ENCODE measurements around the gene SF3A1.
"Not testable (repeated sequence)": the region's sequence is repeated elsewhere in the genome, so short reads cannot be mapped to it uniquely, and the experiment has no call there.

SF3A1 gene, protein sequence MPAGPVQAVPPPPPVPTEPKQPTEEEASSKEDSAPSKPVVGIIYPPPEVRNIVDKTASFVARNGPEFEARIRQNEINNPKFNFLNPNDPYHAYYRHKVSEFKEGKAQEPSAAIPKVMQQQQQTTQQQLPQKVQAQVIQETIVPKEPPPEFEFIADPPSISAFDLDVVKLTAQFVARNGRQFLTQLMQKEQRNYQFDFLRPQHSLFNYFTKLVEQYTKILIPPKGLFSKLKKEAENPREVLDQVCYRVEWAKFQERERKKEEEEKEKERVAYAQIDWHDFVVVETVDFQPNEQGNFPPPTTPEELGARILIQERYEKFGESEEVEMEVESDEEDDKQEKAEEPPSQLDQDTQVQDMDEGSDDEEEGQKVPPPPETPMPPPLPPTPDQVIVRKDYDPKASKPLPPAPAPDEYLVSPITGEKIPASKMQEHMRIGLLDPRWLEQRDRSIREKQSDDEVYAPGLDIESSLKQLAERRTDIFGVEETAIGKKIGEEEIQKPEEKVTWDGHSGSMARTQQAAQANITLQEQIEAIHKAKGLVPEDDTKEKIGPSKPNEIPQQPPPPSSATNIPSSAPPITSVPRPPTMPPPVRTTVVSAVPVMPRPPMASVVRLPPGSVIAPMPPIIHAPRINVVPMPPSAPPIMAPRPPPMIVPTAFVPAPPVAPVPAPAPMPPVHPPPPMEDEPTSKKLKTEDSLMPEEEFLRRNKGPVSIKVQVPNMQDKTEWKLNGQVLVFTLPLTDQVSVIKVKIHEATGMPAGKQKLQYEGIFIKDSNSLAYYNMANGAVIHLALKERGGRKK

DNA sequence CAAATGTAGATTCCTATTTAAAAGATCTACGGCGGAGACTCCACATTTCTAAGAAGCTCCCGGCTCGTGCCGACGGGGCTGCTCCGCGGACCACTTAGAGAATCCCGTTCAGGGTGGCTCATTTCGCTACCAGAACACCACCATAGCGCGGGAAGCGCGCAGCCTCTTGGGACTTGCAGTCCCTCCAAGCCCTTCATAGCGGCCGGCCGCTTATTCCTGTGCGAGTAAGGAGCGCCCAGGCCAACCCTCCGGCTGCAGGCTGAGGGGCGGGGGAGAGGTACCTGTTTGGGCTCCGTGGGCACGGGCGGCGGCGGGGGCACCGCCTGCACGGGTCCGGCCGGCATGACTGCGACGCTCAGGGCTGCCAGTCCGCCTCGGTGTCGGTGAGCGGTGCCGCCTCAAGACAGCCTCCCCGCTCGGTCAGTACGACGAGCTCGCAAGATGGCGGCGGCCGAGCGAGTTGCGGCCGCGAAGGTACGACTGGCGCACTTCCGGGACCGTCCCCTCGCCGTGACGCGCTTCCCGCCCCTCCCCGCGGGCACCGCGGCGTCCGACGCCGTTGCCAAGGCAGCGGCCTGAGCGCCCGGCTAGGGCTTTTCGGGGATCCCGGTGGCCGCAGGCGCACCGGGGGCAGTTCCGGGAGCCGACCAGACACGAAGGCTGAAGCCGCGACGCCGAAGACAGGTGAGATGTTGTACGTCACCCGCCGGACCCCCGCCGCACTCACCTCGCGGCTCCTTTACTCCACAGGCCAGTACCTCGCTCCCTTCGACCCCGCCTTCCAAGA is at the start of gene SF3A1, which contains the start of gene CCDC157:
Gene SF3A1 (minus strand): TSS at position 446 of the 787 bp plus-strand sequence. CDS start 102 bp downstream, at position 344.
Gene CCDC157 (plus strand): TSS at position 559 of the 787 bp plus-strand sequence. CDS start 8,994 bp downstream, outside the sequence.
- peak; percentile 86 to 87 for DNase-seq

DNA sequence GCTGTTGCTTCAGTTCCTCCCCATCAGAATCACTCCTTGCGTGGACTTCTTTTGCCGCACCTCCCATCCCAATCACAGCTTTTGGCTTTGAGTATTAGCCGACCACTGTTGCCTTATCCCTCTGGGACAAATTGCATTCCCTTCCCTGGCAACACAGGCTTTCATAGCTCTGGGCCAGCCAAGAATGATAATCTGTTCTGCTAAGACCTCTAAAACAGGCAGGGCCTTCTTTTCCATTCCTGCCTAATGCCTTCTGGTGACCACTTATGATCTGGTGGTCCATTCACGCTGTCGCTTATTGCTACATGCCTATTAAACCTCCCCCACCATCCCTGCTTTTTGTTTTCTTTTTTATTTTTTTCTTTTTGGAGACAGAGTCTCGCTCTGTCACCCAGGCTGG is 49.7 kb upstream of the SF3A1 start:
- DNase-seq = no peak

DNA sequence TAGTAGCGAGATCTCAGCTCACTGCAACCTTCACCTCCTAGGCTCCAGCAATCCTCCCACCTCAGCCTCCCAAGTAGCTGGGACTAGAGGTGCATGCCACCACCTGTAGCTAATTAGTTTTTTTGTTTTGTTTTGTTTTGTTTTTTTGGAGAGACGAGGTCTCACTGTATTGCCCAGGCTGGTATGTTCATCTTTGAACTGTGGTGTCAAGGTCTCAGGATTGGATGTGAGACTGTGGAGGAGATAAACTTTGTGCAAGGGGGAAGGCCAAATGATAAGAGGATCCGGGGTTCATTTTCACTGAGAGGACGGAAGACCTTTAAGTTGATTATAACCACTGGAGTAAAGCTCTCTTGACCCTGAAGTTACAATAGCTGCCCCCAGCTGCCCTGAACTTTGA is 49.0 kb upstream of the SF3A1 start:
- no peak for DNase-seq

DNA sequence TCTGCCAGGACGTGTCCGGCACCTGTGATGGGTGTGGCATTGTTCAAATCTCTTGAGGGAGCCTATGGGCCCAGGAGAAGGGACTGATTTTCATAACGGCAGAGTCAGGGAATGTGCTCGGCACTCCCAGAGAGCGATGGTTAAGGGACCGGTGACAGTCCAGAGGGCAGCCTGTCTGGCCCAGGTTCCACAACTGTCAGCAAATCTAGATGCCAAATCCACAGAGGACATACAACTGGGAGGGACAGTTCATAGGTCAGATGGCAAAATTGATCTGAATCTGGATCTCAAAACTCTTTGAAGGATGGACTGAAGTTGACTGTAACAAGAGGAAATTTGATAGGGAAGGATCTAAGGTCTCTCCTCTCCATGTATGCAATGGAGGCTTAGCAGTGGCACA is 47.6 kb upstream of the SF3A1 start:
- DNase-seq = no peak

DNA sequence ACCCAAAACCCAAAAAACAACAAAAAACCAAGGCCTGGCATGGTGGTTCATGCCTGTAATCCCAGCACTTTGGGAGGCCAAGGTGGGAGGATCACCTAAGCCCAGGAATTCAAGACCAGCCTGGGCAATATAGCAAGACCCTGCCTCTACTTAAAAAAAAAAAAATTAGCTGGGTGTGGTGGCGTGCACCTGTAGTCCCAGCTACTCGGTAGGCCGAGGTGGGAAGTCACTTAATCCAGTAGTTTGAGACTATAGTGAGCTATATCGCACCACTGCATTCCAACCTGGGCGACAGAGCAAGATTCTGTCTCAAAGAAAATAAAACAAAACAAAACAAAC is 46.0 kb upstream of the SF3A1 start:
- not testable (repeated sequence) for DNase-seq

DNA sequence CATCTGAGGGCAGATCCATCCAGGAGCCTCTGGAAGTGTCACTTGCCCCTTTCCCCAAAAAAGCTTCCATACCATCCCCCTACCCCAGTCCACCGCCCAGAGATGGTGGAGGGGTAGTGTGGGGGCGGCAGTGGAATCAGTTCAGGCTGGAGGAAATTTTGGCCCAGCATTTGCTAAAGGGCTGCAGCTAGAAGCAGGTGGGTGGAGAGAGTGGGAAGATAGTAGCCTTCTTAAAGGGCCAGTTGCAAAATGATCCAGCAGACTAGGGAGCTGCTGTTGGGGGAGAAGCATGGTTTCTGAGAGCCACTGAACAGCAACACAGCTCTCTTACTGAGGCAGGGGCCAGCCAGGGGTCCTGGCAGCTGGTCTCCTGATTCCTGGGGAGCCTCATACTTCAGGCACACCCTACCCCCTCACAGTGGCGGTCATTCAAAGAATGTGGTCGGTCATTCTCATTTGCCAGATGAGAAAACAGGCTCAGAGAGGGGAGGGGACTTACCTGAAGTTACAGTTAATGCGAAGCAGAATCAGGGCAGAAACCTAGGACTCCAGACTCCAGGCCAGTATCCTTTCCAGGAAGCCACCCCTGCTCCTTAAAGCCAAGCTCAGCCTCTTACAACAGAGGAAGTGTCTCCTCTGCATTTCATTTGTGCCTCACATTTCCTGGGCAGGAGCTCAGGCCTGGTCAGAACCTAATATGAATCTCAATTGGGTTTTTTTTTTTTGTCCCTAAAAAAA is 45.5 kb upstream of the SF3A1 start:
- DNase-seq = no peak

DNA sequence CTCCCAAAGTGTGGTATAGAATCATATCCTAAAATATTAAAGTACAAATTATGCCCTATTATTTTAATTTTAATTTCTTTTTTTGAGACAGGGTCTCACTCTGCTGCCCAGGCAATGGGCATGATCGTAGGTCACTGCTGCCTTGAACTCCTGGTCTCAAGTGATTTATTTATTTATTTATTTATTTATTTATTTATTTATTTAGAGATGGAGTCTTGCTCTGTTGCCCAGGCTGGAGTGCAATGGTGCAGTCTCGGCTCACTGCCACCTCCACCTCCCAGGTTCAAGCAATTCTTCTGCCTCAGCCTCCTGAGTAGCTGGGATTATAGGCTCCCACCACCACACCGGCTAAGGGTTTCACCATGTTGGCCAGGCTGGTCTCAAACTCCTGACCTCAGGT is 44.3 kb upstream of the SF3A1 start:
- DNase-seq = not testable (repeated sequence)

DNA sequence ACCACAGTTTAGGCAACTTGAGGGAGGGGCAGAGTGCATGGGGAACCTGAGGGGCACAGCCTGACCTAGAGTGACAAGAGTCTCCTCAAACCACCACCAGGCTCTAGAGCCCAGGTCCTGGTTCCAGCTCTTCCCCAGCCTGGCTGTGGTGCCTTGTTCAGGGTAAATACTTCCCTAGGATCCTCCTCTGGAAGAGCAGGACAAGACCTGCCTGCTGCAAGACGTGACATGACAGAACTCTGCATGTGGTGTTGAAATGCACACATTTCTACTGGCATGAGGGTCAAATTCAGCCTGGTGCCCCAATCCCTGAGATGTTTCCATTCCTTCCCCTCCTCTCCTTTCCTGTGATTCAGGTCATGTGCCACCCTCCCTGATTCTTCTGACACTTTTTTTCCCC is 43.5 kb upstream of the SF3A1 start:
- no peak for DNase-seq

DNA sequence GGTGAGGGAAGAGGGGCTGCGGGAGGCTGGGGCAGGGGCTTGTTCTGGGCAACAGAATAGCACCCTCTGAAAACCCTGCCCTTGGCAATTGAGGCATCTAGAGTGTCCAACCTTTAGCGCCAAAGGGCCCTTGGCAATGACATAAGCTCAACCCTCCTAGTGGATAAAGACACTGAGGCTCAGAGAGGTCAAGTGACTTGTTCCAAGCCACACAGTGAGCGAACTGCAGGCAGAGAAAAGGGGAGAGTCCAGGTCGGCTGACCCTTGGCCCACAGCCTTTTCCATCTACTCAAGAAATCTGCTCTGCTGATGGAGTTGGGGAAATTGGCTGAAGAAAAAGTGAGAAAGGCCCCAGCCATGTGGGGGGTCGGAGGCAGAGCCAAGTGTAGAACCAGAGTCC is 43.0 kb upstream of the SF3A1 start:
- DNase-seq = no peak

DNA sequence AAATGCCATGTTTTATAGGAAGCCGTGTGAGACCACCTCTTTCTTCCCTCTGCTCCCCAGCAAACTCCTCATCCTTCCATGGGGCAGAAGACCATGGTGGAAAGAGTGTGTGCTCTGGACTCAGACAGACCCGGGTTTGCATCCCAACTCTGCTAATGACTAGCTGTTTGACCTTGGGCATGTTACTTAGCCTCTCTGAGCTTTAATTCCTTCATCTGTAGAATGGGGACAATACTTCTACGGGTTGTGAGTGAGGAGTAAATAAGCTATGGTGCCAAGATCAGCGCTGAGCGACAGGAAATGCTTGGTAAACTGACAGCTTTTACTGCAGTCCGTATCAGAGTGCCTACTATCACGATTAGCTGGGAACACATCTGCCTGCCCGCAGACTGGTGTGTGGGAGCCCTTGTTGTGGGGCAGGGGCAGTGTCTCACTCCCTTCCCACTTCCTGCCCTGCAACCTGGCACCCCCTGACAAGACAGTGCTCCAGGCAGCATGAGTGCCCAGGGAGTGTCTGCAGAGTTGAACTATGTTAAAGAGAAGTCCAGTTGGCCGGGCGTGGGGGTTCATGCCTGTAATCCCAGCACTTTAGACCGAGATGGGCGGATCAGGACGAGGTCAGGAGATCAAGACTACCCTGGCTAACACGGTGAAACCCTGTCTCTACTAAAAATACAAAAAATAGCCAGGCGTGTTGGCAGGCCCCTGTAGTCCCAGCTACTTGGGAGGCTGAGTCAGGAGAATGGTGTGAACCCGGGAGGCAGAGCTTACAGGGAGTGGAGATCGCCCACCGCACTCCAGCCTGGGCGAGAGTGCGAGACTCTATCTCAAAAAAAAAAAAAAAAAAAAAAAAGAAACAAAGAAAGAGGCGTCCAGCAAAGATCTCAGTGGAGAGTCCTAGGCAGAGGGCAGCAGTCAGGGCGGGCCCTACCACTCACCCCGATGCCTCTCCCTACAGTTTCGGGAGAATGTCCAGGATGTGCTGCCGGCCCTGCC is 42.3 kb upstream of the SF3A1 start:
- no peak for DNase-seq

DNA sequence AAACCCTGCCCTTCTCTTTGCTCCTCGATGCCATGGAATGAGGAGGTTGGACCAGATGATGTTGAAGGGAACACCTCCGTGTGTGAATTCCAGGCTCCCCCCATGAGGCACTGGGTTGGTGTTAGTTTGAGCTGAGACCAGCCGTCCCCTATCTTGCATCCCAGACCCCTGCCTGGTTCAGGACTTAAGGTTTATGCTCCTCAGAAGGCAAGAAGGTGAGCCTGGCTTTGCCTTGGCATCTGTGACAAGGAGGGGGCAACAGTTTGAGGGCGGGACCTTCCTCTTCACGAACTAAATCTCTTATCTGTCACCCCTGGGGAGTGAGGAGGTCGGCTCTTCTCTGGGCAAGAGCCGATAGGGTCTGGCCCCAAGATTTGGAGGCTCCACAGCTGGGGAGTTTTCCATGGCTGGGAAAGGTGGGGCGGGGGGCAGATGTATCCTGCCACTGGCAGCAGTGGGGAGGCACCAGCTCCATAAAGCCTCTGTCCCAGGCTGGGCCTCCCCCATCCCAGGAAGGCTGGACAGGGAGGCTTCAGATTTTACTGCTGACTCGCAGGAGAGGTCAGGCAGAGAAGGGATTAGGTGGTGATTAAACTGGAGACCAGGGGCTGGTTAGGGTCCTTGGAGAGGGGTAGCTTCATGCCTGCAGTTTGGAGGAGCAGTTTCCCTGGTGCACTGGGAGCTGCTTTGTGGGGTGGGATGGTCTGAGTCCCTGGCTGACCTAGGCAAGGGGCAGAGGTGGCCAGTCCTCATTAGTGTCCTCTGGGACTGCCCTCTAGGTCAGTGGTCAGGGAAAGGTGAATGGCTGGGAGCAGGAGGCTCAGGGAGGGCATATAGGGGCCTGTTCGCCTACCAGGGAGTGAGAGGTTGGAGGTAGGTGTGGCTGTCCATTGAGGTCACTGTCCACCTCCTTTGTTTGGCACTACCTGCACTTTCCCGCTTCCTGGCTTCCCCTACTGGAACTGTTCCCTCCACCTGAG is 41.3 kb upstream of the SF3A1 start:
- no peak for DNase-seq

DNA sequence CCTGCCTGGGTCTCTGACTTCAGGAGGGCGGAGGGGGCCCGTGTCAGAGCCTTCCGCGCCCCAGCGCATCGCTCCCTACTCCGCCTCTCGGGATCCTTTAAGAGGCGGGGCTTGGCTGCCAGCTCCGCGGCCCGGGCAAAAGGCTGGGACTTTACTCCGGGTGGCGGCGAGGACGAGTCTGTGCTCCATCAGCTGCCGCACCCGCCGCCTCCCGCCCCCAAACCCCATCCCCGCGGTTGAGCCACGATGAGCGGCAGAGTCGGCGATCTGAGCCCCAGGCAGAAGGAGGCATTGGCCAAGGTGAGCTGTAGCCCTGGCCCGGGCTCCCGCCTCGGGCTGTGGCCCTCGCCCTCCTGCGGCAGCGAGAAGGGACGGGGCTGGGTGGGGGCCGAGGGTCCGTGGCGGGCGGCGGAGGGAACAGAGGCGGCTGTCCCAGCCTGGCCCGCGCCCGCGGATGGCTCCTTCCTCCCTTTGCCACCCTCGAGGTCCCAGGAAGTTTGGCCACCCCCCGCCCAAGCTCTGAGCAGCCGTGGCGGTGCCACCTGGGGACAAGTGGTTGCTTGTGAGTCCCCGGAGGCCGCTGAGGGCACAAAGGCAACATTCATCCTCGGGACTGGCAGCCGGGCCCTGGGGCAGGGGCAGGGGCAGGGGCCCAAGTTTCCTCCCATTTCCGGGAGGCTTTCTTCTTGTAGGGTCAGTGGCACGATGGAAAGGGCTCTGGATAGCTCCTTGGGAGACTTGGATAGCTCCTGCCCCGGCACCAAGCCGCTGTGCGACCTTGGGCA is 40.4 kb upstream of the SF3A1 start, which contains the start of gene SEC14L2:
Gene SEC14L2 (plus strand): TSS at position 148 of the 785 bp plus-strand sequence. CDS start 99 bp downstream, at position 247.
- DNase-seq = peak; percentile 53 to 59

DNA sequence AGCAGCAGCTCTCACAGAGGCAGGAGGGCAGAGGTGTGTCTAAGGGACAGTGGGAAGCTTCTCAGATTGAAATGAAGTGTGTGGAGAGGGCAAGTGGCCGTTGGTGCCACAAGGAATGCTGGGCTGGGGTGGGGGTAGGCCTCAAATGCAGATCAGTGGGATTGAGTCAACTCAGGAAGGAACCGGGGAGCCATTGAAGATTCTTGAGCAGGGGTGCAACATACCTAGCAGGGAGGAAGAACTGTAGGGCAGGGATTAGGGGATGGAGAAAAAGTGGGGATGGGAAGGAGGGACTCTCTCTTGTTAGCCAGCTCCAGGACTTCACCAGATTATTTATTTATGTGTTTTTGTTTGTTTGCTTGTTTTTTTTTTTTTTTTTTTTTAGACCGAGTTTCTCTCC is 37.2 kb upstream of the SF3A1 start:
- no peak for DNase-seq

DNA sequence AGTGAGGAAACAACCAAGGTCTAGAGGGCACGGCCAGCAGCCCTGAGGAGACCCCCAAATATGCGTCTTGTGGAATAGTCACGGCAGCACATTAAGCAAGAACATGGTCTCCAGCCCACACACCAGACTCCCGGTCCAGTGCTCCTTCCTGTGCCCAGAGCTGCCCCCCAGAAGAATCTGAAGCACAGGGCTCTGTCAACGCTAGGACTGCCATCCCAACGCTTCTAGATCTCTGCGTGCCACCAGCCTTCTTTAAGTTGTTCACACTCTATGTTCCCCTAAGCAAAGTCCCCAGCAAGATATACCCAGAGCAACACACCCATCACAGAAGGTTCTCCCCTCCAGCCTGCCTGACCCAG is 36.6 kb upstream of the SF3A1 start:
- no peak for DNase-seq

DNA sequence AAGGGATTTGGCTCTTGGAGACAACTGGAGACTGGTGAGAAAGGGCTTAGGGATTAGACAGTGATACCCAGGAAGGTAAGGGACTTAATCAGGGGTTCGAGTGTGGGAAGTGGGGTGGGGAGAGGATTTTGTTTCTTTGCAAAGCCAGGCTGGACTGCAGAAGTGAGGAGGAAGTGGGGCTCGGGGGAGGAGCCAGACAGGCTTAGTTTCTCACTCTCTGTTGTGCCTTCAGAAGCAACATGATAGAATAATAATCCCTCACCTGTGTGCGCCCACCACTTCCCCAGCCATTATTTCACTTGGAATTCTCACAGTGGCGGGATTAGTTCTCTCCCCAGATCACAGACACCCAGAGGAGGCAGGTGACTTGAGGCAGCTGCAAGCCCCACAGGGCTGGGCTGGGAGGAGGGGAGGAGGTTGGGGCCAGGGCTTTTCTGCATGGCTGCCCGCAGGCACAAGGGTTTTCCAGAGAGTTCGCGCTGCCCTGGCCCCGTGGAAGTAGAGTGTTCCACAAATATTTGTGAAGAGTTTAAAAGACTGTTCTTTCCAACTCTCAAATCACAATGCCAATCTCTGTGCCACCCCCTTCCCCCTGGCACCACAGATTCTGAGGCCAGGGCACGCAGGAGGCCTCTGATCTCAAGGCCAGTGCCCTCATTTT is 36.1 kb upstream of the SF3A1 start:
- DNase-seq = no peak

DNA sequence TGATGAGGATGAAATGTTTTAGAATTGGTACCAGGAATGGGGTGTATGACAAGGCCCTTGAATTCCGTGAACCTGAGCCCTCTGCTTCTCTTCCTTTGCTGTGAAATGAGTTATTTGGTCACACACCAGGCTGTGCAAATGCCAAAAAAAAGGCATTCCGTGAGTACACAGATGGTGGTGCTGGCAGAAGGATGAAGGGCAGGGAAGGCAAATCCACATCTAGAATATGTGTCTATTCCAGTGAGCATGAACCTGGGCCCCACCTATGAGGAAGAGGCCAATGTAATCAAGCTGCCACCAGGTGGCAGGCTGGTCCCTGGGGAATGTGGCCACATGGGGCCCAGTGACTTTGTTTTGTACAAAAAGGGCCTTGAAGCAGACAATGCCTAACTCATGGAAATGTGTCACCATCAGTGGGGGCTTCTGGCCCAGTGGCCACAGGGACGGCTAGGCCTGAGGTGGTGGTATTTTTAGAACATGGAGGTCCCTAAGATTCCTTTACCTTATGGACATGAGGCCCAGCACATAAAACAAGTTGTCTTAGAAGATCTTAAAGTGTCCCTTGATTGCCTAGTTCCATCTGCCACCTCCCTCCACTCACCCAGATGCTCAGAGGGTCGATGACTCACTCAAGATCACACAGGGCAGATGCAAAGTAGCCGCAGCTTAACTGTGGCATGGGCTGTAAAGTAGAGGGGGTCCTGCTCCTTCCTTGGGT is 34.4 kb upstream of the SF3A1 start:
- peak; percentile 84 to 85 for DNase-seq

DNA sequence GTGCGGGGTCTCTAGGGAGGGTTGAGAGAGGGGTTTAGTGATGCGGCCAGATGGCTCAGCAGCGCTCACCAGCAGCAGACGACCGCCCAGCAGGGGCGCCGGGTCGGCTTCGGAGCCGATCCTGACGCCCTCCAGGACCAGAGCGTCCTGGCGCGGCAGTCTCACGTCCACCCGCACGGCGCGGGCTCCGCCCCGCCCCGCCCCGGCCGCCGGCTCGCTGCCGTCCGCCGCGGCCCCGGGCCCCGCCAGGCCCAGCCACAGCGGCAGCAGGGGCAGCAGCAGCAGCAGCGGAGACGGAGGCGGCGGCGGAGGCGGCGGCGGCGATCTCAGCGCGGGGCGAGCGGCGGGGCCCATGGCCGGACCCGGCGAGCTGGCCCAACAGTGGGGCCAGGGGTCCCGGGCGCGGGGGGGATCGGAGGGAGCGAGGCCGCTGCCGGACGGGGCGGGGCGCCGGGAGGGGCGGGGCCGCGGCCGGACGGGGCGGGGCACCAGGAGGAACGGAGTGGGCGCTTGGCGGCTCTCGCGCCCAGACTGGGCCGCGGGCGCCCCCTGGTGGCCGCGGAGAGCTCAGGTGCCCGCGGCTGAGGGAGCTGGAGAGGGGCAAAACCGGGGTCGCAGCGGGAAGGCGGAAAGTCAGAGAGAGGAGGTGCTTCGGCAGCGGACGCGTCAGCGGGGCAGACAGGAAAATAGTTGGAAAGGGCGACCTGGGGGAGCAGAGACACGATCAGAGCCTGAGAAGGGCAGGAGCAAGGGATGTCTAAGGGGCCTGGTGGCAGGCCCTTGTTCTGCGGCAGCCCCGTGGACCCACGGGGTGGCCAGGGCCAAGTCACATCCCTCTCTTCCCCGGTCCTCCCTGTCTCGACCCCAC is 30.5 kb upstream of the SF3A1 start, which contains the start of gene RNF215:
Gene RNF215 (minus strand): TSS at position 452 of the 868 bp plus-strand sequence. CDS start 98 bp downstream, at position 354.
- DNase-seq = peak; percentile 79 to 83
